HG02973 (cell line): ENCODE measurements around the gene SECISBP2.

ENCODE experiments used
- ATAC-seq: cut with Tn5 transposase; IDR thresholded peaks from one replicate; pipeline ENCODE4 v1.9.1; 2021; ENCODE audit warnings: moderate library complexity; ENCODE audit not compliant: unreplicated experiment

SECISBP2 gene

GRCh38 chr9:89400403-89401116 is 82.3 kb downstream of the SECISBP2 start:
- ATAC-seq = peak; percentile 75

- no peak for ATAC-seq
Observed at GRCh38 chr9:89402695-89403427, 84.6 kb downstream of the SECISBP2 start.

GRCh38 chr9:89404074-89404473 is 85.8 kb downstream of the SECISBP2 start:
- ATAC-seq = no peak

GRCh38 chr9:89405826-89406225 is 87.5 kb downstream of the SECISBP2 start:
- ATAC-seq = peak; percentile 41

GRCh38 chr9:89407070-89407469 is 88.8 kb downstream of the SECISBP2 start:
- ATAC-seq = no peak

GRCh38 chr9:89408628-89409101 is 90.4 kb downstream of the SECISBP2 start:
- no peak for ATAC-seq
